Kidney (tissue), 14 donors: ENCODE data around the gene PPP1R15A. TPM values are rescaled to one million over a fixed set of nuclear protein-coding genes. Genes with fewer than 3 reads are reported as not detected.

Experiments
- DNase-seq, 5 donors: peaks; one replicate each; pipeline ENCODE4 v3.0.0-alpha.2; 2013 to 2020
- FAIRE-seq: peaks from 2 replicates; lab custom pipeline; 2012; peaks lifted over from hg19 to GRCh38; lab: Jason Lieb, UNC
- H3K27ac ChIP-seq, 2 donors: one replicate each; pipeline ENCODE4 v1.7.0; 2013; ENCODE audit warnings: low read depth in 2 of 2, low read length in 2 of 2, inconsistent platforms in 1 of 2
- H3K27me3 ChIP-seq: one replicate; pipeline ENCODE4 v1.7.1; 2013; ENCODE audit warnings: low read length, inconsistent platforms; ENCODE audit not compliant: control insufficient read depth, insufficient read depth
- H3K36me3 ChIP-seq, 3 donors: one replicate each; pipeline versions ENCODE4 v1.7.0 to v1.7.1; 2013; ENCODE audit warnings: low read length in 3 of 3, control low read depth in 1 of 3, inconsistent platforms in 1 of 3; ENCODE audit not compliant: insufficient read depth in 3 of 3, control insufficient read depth in 2 of 3
- H3K4me1 ChIP-seq, 3 donors: one replicate each; pipeline versions ENCODE4 v1.7.0 to v1.7.1; 2013; ENCODE audit warnings: low read length in 3 of 3, inconsistent platforms in 1 of 3, low read depth in 1 of 3; ENCODE audit not compliant: control insufficient read depth in 2 of 3, insufficient read depth in 2 of 3
- H3K4me3 ChIP-seq, 3 donors: one replicate each; pipeline versions ENCODE4 v1.7.0 to v1.8.1; 2013; ENCODE audit warnings: low read length in 3 of 3, control low read depth in 1 of 3, inconsistent platforms in 1 of 3
- H3K9ac ChIP-seq, 3 donors: one replicate each; pipeline versions ENCODE4 v1.7.0 to v1.7.1; 2013; ENCODE audit warnings: low read length in 3 of 3, control low read depth in 1 of 3, inconsistent platforms in 1 of 3
- H3K9me3 ChIP-seq, 3 donors: one replicate each; pipeline versions ENCODE4 v1.7.0 to v1.7.1; 2013; ENCODE audit warnings: low read length in 3 of 3, control low read depth in 1 of 3, inconsistent platforms in 1 of 3; ENCODE audit not compliant: control insufficient read depth in 2 of 3, insufficient read depth in 1 of 3
- intact Hi-C: fragments of 100-400 bp; cut with DNase I; formaldehyde crosslinking; loops from one replicate; pipeline ENCODE4 v1.11.1; 2022
- polyA plus RNA-seq: library from polyadenylated mRNA; stranded (reverse); fragments of 350-450 nt; fragmentation: Illumina TruSeq; extraction: RNeasy Lipid Tissue Mini Kit (QIAGEN cat#74804); gene quantifications from one replicate; pipeline ENCODE4 v1.2.3, GENCODE V29; 2014; ENCODE audit warnings: low read depth, low replicate concordance; ENCODE audit not compliant: insufficient read depth
- total RNA-seq: library from RNA; stranded (reverse); fragmentation: NEBNext Ultra II Directional; extraction: Animal tissue kit (Norgen Biotek cat#: 25700); gene quantifications from one replicate; pipeline ENCODE4 v1.2.1, GENCODE V29; 2021
- TF ChIP-seq, protein P1 (sequence below): IDR thresholded peaks from 3 replicates; pipeline ENCODE4 v1.5.1; 2012; ENCODE audit warnings: mild to moderate bottlenecking, moderate library complexity, borderline replicate concordance; ENCODE audit not compliant: insufficient read depth; ENCODE audit errors: extremely low read depth
- donor health status: control.
- donor health status: control.
- donor health status: control.
- donor health status: control.
- donor health status: control.
- donor health status: DM: yes; HTN: yes; CAD: no.
- donor health status: Normal renal cell carcinoma (clear cell type).

PPP1R15A gene
- total and polyA plus RNA-seq, 2 donors from 2014 or later, result 24.7 to 45.1 TPM

- intact Hi-C loops, result no loop called here
- Histone ChIP-seq H3K27ac (no peak overlapping the region), H3K9me3 (no peaks in the 10 kb centered on the region)
These were observed 13.1 kb upstream of the PPP1R15A start for GRCh38 chr19:48858984-48859710.

DNA sequence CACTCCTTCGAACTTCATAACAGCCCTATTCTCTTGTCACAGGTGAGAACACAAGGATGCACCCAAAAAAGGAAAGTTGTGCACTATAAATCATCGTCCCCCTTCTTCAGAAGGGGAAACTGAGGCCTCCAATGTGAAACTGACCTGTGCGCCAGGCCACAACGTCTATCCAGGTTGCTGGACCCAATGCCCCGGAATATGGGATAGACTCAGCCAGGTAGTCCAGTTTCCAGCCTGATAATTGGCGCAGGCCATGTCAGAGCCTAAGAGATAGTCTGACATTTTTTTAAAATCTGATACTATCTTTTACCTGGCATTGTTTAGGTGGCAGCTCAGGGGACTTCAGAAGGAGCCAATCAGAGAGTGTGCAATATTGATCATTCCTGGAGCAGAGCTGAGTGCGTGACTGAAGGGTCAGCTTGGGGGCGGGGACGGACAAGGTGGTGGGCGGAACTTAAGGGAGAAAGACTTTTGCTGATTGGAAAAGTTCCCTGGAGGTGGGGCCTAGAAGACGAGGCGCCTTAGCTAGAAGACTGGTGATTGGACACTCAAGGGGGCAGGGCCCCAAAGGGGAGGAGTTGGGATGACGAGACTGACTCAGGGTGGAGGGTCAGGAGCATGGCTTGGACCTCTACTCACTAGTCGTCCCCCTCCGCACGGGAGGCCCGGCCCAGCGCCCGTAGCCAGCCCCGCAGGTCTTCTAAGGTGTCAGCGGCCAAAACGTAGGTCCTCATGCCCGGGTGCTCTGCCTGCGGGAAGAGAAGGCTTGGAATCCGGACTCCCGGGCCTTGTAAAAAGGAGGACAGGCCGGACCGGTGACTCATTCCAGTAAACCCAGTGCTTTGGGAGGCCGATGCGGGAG lies 12.3 kb upstream of the PPP1R15A start:
- intact Hi-C loops, result no loop called here
- FAIRE-seq (no peak), DNase-seq (peak in 1 of 5 donors; percentile 56)
- TF ChIP-seq, protein P1, sequence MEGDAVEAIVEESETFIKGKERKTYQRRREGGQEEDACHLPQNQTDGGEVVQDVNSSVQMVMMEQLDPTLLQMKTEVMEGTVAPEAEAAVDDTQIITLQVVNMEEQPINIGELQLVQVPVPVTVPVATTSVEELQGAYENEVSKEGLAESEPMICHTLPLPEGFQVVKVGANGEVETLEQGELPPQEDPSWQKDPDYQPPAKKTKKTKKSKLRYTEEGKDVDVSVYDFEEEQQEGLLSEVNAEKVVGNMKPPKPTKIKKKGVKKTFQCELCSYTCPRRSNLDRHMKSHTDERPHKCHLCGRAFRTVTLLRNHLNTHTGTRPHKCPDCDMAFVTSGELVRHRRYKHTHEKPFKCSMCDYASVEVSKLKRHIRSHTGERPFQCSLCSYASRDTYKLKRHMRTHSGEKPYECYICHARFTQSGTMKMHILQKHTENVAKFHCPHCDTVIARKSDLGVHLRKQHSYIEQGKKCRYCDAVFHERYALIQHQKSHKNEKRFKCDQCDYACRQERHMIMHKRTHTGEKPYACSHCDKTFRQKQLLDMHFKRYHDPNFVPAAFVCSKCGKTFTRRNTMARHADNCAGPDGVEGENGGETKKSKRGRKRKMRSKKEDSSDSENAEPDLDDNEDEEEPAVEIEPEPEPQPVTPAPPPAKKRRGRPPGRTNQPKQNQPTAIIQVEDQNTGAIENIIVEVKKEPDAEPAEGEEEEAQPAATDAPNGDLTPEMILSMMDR, result no peak
- Histone ChIP-seq H3K27me3 (no peaks in the 10 kb centered on the region), H3K9ac (no peak overlapping the region), H3K27ac (no peak overlapping the region), H3K36me3 (no peaks in the 10 kb centered on the region), H3K4me3 (no peak overlapping the region), H3K9me3 (no peaks in the 10 kb centered on the region), H3K4me1 (no peaks in the 10 kb centered on the region)

More at GRCh38 chr19:48858984-48859710, 13.1 kb upstream of the PPP1R15A start:
- FAIRE-seq (no peak), DNase-seq (peak in 3 of 5 donors; percentile 29 to 83 (median 75))
- TF ChIP-seq, protein P1, result no peak
- Histone ChIP-seq H3K9ac (no peak overlapping the region), H3K4me1 (no peaks in the 10 kb centered on the region), H3K4me3 (no peak overlapping the region), H3K27me3 (no peaks in the 10 kb centered on the region), H3K36me3 (no peaks in the 10 kb centered on the region)

DNA sequence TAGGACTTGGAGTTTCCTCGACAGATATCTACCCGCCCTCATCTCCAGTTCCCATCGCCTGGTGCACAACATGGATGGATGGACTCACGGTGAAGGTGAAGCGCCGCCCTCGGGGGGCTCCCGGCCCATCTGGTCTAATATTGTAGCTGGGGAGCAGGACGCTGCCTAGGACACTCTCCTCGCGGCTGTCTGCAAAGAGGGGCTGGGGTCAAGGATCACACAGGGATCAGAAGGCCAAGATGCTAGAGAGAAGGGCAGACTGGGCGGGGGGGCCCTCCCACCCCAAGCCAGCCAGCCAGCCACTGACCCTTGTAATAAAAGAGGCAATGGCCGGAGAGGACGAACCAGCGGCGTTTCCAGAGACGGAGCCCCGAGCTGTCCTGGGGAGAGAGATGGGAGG lies 10.9 kb upstream of the PPP1R15A start:
- no peak overlapping the region for H3K4me3 ChIP-seq
- FAIRE-seq (no peak), DNase-seq (no peak)
- H3K9me3 ChIP-seq, result no peaks in the 10 kb centered on the region
- TF ChIP-seq, protein P1, result no peak
- H3K27me3 ChIP-seq, result no peaks in the 10 kb centered on the region
- no peaks in the 10 kb centered on the region for H3K4me1 ChIP-seq
- intact Hi-C loops, result no loop called here
- no peaks in the 10 kb centered on the region for H3K36me3 ChIP-seq
- H3K9ac ChIP-seq, result no peak overlapping the region
- no peak overlapping the region for H3K27ac ChIP-seq
